ENCODE results near the gene ALPK1.

ALPK1 gene

DNA sequence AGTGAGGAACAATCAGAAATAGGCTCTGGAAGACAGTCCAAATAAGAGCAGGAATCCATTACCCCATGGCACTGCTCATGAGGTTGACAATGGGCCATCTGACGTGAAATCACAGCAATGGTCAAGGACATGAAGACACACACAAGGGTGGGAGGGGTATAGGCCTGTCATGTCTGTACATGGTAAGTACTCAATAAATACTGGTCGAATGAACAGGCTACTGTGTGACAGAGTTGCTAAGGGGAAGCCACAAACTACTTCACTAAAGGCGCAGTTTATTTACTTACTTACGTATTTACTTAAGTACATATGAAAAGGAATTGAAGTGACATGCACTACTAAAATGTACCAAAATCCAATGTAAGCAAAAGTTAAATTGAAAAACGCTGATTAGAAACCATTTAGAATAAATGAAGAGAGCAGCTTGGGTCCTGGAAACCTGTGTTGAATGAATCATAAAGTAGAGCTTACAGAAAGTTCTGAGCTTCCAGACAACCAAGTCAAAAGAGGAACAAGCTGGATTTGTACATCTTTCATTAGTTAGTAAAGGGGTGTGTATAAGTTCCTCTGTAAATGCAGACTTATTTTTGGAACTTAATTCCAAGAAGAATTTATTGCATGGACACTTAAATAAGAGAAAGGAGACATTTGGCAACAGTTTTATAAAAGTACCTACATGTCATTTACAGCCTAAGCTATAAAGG lies 32.7 kb downstream of the ALPK1 start:
- no peak for DNase-seq

DNA sequence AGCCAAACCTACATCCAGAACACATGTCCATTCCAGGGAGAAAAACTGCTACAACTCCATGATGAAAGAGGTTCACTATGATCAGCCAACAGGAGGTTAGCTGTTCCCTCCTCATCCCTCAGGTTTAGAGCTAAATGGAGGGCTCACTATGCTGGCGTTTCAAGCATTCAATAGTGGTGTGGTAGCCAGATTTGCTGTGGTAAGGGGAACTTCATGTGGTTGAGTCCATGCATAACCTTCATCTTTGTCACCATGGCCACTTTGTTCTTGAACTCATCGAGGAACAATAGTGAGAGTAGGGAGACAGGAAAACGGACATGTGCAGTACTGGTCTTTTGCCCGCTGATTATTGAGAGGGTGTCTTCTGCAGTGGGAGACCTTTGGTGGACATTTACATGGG lies 33.8 kb downstream of the ALPK1 start:
- no peak for DNase-seq

DNA sequence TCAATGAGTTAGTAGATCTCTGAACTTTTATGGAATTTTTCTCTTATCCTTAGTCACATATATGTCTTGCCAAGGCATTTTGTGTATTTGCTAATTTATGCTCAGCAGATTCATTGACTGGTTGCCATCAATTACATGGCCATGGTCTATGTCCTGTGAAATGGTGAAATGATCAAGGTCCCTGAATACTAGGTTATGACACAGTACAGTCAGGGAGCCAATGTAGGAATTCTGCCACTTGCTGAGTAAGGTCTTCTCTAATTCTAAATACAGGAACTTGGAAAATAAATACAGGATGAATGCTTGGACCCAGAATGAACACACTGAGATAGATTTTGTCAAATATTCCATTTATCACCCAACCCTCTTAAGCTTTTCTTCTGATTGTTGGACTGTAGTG lies 35.2 kb downstream of the ALPK1 start:
- no peak for DNase-seq

DNA sequence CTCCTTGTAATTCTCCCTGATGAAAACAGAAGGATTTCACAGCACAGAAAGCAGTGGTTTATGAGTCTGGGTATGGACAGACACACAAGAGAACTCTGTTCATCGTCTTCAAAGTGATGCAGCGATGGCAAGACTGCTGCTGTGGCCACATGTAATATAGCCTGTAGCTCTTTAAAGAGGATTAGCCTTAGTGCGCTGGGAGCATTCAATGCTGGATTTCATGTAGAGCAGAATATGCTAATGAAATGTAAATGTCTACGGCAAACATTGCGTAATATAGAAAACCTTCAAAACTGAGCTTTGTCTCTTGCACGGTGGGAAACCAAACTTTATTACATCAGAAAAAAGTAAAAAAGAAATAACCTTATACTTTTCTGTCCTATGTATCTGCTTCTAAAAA lies 42.9 kb downstream of the ALPK1 start:
- no peak for DNase-seq

GRCh38 chr4:112341033-112341432 lies 43.9 kb downstream of the ALPK1 start:
- no peak for DNase-seq

GRCh38 chr4:112343330-112344080 lies 46.3 kb downstream of the ALPK1 start:
- DNase-seq = no peak

GRCh38 chr4:112348488-112349158 lies 51.5 kb downstream of the ALPK1 start:
- DNase-seq = no peak

DNA sequence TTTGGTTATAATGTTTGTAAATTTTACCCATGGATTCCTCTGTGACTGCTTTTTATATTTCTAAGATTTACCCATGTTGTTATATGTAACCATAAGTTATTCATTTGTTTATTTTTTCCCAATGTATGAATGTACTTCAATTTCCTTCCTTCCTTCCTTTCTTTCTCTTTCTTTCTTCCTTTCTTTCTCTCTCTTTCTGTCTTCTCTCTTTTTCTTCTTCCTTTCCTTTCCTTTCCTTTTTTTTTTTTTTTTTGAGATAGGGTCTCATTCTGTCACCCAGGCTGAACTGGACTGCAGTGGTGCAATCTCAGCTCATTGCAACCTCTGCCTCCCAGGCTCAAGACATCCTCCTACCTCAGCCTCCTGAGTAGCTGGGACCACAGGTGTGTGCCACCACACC lies 55.6 kb downstream of the ALPK1 start:
- no peak for DNase-seq

- DNase-seq = no peak
Measured at GRCh38 chr4:112355662-112356061, 58.5 kb downstream of the ALPK1 start.

DNA sequence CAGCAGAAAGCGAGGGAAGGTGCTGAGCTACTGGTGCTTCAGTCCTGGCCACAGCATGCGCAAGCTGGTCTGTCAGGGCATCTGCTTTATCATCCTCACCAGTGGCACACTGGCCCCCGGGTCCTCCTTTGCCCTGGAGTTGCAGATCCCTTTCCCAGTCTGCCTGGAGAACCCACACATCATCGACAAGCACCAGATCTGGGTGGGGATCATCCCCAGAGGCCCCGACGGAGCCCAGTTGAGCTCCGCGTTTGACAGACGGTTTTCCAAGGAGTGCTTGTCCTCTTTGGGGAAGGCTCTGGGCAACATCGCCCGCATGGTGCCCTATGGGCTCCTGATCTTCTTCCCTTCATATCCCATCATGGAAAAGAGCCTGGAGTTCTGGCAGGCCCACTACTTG lies 60.3 kb downstream of the ALPK1 start:
- no peak for DNase-seq

- DNase-seq = no peak
Measured at GRCh38 chr4:112357897-112358296, 60.7 kb downstream of the ALPK1 start.

GRCh38 chr4:112358415-112358814 lies 61.2 kb downstream of the ALPK1 start:
- no peak for DNase-seq

- no peak for DNase-seq
Measured at GRCh38 chr4:112358952-112359749, 62.0 kb downstream of the ALPK1 start.

GRCh38 chr4:112361181-112361791 lies 64.1 kb downstream of the ALPK1 start:
- no peak for DNase-seq

DNA sequence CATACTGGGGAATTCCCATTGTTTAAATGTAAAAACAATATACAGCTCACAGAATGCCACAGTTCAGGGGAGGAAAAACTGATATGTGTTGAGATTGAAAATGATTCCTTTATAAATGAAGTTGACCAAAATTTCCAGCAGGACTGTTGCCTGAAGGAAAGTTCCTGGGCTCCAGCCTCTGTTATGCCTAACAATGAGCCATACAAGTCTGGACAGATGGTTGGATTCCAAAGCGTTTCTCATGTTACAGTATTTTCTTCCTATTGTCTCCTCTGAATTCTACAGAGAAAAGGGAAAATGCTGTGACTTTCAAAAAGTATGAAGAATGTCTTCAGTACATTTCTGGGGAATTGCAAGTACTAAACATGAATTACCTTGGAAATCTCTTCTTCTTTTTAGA lies 73.3 kb downstream of the ALPK1 start:
- DNase-seq = no peak

- DNase-seq = no peak
Measured at GRCh38 chr4:112371361-112371760, 74.2 kb downstream of the ALPK1 start.

DNA sequence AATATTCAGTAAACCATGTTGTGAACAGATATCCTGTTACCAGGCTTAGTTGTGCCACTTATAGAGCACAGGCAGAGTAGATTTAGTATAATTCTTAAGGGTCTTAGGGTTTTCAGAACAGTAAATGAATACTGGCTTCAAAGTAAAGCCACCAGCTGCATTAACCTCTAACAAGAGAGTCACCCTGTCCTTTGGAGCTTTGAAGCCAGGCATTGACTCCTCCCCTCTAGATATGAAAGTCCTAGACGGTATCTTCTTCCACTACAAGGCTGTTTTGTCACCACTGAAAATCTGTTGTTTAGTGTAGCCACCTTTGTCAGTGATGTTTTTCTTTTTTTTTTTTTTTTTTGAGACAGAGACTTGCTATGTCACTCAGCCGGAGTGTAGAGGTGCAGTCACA lies 77.7 kb downstream of the ALPK1 start:
- DNase-seq = no peak

DNA sequence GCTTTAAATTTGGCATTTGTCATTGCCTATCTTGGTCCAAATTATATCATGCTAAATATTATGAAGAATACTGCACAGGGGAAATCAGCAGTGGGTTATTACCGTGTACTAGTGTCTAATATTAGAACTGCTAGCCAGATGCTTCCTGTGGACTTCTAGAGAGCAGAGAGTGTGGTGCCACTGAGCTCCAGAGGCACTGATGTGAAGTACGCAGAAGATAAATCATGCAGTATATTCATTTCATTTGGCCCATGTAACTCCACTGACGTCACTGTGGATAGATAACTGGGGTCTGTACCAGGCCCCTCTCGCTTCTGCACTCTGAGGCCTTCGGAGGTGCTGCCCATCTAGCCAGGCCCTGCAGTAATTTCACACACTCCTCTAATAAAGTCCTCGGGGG lies 80.0 kb downstream of the ALPK1 start:
- DNase-seq = no peak

- DNase-seq = no peak
Measured at GRCh38 chr4:112377594-112378242, 80.5 kb downstream of the ALPK1 start.

- no peak for DNase-seq
Measured at GRCh38 chr4:112378243-112378620, 81.1 kb downstream of the ALPK1 start.

- DNase-seq = no peak
Measured at GRCh38 chr4:112378858-112379257, 81.7 kb downstream of the ALPK1 start.

DNA sequence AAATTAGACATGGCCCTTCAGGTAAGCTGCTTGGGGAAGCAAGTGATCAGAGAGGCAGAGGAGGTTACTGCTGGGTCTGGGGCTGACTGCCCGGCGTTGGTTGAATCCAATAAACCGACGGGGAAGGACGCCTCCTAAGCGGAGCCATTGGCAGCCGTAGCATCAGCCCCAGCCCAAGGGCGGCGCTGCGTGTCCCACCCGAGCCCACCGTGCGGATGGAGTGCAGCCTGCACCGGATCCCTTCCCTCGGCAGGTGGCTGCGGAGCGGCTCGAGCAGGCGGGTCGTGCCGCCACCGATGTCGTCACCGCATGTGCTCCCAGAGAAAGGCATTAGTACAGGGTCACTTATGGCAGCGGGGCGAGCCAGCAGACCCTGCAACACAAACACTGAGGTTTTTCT lies 82.1 kb downstream of the ALPK1 start:
- DNase-seq = no peak

Measured in activated naive CD4-positive, alpha-beta T cell (primary cell).